HS-5 (cell line): ENCODE measurements around the gene NXPH3.

Experiments used
- DNase-seq: peaks from one replicate; pipeline ENCODE4 v3.0.0-alpha.2; 2012; ENCODE audit warnings: low read depth

Gene NXPH3

DNA sequence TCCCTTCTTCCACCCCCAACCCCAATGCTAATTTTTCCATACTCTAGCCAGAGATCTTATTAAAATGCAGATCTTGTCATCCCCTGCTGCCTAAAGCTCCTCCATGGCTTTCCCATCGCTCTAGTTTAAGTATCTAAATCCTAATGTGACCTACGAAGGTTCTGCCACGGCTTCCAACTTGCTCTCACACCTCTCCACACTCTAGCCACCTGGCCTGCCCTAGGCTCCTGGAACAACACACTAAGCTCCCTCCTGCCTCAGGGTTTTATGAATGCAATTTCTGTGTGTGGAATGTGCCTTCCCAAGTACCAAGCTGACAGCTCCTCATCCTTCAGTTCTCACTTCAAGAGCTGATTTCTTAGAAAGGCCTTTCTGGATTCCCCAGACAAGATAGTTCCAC is 16.6 kb downstream of the NXPH3 start:
- DNase-seq = no peak

GRCh38 chr17:49595328-49595727 is 19.7 kb downstream of the NXPH3 start:
- DNase-seq = no peak

DNA sequence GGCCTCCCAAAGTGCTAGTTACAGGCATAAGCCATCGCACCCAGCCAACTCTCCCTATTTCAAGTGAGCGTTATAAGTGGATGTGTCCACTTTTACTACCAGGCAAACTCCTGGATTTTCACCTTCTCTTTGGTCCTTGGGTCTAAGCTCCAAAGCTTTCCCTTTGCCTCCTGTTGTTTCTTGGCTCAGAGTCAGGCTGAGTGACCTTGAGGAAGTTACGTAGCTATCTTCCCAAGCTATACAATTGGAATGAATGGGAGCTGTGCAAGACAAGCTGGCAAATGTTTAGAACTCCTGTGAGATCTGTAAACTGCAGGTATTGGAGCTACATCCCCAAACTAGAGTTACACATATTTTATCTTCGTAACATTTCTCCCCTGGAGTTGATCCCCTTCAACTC is 20.3 kb downstream of the NXPH3 start:
- DNase-seq = no peak

- DNase-seq = no peak
Measured at GRCh38 chr17:49596613-49597244, 21.1 kb downstream of the NXPH3 start.

- no peak for DNase-seq
Measured at GRCh38 chr17:49597436-49597835, 21.8 kb downstream of the NXPH3 start.

GRCh38 chr17:49597928-49598655 is 22.4 kb downstream of the NXPH3 start:
- no peak for DNase-seq

GRCh38 chr17:49598918-49599317 is 23.2 kb downstream of the NXPH3 start:
- no peak for DNase-seq

GRCh38 chr17:49600949-49601348 is 25.3 kb downstream of the NXPH3 start:
- DNase-seq = no peak

- no peak for DNase-seq
Measured at GRCh38 chr17:49602783-49603182, 27.1 kb downstream of the NXPH3 start.

DNA sequence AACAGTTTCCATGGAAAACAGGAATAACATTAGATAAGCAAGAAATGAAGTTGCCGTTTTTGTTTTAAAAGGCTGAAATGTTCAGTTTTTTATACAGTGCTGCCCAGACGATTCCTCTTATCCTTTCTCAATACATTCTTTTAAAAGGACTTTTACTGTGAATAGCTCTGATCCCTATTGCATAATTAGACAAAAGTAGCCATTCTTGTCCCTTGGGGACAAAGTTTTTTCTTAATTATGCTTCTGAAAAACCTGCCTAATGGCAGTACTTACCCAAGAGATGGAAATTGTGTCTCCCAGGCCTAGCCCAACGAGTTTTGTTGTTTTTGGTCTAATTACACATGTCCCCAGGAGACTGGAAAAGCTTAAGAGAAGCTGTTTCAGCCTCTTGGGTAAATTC is 27.6 kb downstream of the NXPH3 start:
- no peak for DNase-seq

GRCh38 chr17:49603720-49604119 is 28.0 kb downstream of the NXPH3 start:
- DNase-seq = no peak

DNA sequence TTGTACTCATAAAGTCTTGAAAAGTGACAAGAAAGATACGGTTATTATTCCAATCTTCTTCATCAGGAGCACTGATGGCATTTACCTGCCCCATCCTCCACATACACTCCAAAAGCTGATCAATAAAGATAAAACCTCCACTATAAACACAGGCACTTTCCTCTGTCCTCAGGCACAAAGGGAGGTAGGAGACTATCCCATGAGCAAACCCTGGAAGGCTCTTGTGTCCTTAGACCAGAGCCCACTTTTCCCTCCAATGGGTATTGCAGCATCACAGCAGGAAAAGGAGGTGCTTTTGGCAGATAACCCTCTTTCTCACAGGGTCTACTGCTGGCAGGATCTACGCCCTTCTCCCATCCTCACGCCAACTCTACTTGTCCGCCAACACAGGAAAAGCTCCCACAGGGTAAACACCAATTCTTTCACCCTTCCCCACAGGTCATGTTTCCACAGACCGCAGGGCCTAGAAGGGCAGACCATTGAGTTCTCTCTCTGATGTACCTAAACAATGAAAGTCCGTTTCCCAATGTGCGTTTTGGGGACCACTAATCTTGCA is 28.7 kb downstream of the NXPH3 start:
- DNase-seq = no peak

DNA sequence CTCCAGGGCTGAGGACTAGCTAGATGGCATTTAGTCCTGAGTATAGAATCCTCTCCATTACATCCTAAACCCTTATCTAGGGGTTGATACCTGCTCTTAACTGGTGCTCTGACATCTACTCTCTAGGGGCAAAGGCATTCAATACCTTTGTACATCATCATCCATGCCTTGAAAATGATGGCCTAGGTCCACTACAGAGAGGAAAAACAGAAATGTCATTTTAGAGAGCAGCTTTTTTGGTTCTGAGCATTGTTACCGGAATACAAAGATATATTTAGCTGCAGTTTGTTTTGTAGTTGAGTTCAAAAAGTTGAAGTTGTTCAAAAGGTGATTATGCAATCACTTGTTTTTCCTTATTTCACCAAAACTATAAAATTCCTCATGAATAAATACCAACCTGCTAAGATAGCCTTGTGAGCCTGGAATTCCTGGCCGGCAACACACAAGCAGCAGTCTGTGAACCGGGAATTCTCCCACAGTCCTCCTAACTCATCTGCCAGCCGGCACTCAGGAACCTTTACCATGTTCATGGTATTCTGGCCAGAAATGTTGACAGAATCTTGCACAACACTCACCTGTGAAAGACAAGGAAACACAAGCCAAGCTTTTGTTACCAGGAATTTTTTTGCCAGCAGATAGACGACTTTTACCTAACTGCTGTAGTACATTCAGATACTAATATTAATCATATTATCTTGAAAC is 35.4 kb downstream of the NXPH3 start:
- DNase-seq = no peak

GRCh38 chr17:49612726-49613125 is 37.1 kb downstream of the NXPH3 start:
- no peak for DNase-seq

GRCh38 chr17:49613182-49613800 is 37.6 kb downstream of the NXPH3 start:
- no peak for DNase-seq

GRCh38 chr17:49616086-49616485 is 40.4 kb downstream of the NXPH3 start:
- DNase-seq = no peak

- DNase-seq = no peak
Measured at GRCh38 chr17:49616601-49617131, 41.0 kb downstream of the NXPH3 start.

DNA sequence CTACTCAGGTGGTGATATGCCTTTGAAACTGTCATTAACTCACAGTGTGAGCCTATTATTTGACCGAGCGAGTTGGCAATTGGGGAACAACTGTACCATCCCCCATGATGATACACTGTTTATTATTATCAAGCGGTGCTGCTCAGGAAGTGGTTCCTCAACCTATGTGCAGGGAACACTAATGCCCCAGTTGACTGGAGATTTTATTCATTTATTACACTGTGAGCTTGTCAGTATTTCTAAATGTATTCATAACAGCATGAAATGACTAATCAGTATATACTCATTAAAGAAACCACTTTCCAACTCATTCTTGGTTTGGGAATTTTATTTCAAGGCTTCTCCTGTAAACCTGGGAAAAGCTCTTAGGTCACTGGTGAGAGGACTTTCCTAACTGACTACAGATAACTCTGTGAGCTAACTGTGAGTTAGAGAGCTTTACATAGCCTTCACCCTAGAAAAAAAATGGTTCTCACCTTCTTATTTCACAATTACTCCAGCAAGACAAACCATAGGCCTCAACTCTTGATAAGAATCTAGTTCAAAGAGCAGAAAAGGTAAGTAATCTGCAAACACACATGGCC is 42.4 kb downstream of the NXPH3 start:
- peak; percentile 3 for DNase-seq

DNA sequence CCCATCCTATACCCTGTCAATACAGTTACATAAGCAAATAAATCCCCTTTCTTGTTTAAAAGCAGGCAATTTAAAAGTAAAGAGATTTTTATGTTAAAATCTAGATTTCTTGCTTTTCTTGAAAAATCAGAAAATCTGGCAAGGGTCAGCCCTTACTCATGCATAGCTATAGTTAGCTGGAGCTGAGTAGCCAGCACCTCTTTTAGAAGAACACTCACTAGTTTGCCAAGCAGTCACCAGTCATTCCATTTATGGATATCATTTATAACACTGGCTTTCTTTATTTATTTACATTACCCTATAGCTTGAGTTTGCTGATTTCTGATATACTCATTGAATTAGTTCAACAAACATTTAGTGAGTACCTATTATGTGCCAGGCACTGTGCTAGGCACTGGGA is 45.7 kb downstream of the NXPH3 start:
- no peak for DNase-seq

DNA sequence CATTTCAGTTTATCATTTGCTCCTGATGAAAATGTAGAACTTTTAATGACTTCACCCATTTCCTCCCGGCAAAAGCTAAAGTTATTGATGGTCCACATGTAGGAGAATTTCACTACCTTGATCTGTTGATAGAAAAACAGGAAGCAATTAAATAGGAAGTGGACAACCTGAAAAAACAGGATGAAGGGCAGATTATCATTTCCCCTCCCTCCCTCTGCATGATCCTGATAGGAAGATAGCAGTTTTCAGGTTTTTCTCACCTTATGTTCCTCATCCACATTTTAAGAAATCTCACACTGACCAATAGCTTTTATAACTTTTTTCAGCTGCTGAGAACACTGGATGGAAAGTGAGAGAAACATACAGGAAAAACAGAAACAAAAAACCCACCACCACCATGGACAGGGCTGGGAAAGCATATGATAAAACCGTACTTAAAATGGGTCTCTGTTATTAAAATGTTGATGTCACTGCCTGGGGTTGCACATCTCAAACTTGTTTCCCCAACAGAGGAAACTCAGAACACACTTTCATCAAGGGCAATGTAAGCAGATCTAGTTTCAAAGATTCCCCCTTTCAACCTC is 46.4 kb downstream of the NXPH3 start:
- no peak for DNase-seq

GRCh38 chr17:49624896-49625295 is 49.2 kb downstream of the NXPH3 start:
- DNase-seq = no peak

GRCh38 chr17:49629447-49629846 is 53.8 kb downstream of the NXPH3 start:
- DNase-seq = no peak
